Activated CD8-positive, alpha-beta memory T cell treated with anti-CD3 and anti-CD28 coated beads, Interleukin-2, amount 50 U/mL, for 4 hours (primary cell): ENCODE measurements around the gene ASAP2.

Source experiments
- DNase-seq: peaks from one replicate; pipeline ENCODE4 v3.0.0-alpha.2; 2020

Gene ASAP2

DNA sequence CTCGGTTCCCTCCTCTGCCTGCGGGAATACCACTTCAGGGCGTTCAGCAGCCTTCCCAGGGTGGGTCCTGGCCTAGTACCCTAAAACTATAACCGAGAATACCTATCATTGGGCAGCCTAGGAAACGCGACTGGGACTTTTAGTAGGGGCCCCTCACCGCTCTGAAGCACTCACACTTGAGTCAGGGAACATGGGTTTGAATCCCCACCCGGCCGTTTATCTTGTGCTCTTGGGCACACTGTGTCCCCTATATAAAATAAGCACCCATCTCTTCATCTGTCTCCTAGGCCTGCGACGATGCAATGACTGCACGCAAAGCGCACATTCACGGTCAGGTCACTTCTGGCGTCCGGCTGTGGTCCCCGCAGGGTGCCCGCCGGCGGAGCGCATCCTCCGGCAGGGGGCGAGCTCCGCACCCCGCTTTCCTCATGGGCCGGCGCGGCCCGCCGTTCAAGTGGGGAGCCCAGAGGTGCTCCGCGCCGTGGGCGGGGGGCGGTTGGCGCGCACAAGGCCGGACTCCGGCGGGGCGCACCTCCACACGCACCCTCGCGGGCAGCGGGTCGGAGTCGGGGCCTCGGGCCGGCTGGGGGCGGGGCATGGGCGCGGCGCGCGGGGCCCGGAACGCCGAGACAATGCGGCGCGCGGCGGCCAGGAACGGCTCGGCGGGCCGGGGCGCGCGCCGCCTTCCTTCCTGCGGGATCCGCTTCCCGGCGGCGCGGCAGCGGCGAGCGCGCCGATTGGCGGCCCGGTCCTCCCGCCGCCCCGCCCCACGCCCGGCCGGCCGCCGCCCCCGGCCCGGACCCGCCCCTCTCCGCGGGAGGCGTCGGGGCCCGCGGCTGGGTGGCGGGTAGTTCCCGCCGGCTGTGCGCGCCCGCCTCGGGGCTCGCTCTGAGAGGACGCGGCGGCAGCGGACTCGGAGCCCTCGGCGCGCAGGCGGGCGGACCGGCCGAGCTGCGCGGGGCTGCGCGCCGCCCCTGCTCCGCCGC lies at the start of gene ASAP2:
Gene ASAP2 (plus strand): TSS at position 850 of the 986 bp plus-strand sequence. CDS start 293 bp downstream, outside the sequence.
- DNase-seq, result peak; percentile 31

DNA sequence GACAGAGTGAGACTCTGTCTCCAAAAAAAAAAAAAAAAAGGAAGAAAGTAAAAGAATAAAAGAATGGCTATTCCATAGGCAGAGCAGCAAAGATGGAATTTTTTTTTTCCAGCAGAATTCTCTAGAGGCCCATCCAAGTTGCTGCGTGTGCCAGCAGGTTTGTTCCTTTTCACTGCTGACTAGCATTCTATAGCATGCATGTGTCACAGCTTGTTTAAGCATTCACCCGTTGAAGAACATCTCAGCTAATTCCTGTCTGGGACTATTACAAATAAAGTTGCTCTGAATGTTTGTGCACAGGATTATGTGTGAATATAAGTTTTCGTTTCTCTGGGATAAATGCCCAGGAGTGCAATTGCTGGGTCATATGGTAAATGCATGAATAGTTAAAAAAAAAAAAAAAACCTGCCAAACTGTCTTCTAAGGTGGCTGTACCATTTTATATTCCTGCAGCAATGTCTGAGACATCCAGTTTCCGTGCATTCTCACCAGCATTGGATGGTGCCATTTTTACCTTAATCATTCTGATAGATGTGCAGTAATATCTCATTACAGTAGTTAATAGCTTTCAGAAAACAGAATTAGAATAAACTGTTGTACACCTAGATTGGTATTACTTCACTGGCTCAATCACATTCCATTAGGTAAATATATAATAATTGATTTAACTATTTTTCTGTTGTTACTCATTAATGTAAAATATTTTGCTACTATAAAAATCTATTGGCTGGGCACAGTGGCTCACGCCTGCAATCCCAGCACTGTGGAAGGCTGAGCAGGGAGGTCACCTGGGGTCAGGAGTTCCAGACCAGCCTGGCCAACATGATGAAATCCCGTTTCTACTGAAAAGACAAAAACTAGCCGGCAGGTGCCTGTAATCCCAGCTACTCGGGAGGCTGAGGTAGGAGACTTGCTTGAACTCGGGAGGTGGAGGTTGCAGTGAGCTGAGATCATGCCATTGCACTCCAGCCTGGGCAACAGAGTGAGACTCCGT lies 47.5 kb upstream of the ASAP2 start:
- DNase-seq, result no peak

- no peak for DNase-seq
These were observed 45.9 kb upstream of the ASAP2 start for GRCh38 chr2:9160732-9161131.

- DNase-seq, result no peak
These were observed 43.8 kb upstream of the ASAP2 start for GRCh38 chr2:9162841-9163240.

DNA sequence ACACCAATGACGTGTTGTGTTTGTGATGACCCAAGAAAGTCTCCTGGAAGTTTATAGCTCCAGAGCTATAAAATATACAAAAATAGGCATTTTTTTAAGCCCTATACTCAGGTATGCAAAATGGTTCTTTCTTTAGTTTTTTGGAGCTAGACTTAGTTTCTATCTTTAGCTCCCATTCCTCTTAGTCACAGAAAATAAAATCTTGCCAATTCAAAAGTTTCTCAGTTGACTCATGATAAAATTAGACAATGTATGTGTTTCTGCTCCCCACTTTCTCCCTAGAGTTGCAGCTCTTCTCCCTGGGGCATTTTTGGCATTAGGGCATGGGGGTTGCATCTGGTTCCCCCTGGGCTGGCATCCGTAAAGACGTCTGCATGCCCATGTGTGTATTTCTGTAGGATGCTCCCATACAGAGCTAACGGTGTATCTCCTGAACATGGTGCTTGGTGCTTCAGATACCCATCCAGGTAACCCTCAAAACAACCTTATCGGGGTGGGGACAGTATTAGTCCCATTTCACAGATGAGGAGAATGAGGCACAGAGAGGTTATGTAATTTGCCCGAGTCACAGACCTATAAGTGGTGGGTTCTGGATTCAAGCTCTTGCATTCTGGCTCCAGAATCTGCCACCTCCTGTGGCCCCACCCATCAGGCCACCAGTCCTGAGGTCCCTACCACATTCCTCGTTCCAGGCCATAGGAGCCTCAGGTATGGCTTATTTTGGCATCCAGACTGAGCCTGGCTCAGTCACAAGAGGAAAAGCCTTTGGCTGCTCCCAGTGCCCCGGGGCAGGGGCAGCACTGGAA lies 43.1 kb upstream of the ASAP2 start:
- no peak for DNase-seq

- DNase-seq, result no peak
These were observed 42.5 kb upstream of the ASAP2 start for GRCh38 chr2:9164112-9164608.

- DNase-seq, result no peak
These were observed 41.0 kb upstream of the ASAP2 start for GRCh38 chr2:9165625-9166024.

GRCh38 chr2:9166579-9167377 lies 39.8 kb upstream of the ASAP2 start:
- no peak for DNase-seq

GRCh38 chr2:9167718-9168657 lies 38.6 kb upstream of the ASAP2 start:
- no peak for DNase-seq

DNA sequence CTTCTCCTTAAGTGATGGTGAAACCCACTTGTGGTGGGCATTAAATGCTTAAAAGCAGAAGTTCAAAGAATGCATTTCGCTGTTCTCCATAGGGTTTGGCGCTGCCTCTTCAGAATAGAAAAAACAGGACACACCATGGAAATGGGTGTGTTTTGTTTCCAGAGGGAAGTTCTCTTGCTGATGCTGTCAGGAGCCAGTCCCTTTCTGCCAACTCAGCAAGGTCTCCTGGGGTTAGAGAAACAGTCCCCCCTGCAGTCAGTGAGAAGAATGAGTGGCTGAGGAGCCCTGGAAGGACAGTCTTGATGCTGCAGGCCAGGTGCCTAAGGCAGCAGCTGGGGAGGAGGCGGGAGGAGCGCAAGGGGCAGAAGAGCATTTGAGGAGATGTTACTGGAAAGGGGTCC lies 37.8 kb upstream of the ASAP2 start:
- no peak for DNase-seq

GRCh38 chr2:9169349-9170107 lies 37.1 kb upstream of the ASAP2 start:
- no peak for DNase-seq

GRCh38 chr2:9170458-9171130 lies 36.0 kb upstream of the ASAP2 start:
- no peak for DNase-seq

- no peak for DNase-seq
These were observed 31.7 kb upstream of the ASAP2 start for GRCh38 chr2:9174771-9175437.

DNA sequence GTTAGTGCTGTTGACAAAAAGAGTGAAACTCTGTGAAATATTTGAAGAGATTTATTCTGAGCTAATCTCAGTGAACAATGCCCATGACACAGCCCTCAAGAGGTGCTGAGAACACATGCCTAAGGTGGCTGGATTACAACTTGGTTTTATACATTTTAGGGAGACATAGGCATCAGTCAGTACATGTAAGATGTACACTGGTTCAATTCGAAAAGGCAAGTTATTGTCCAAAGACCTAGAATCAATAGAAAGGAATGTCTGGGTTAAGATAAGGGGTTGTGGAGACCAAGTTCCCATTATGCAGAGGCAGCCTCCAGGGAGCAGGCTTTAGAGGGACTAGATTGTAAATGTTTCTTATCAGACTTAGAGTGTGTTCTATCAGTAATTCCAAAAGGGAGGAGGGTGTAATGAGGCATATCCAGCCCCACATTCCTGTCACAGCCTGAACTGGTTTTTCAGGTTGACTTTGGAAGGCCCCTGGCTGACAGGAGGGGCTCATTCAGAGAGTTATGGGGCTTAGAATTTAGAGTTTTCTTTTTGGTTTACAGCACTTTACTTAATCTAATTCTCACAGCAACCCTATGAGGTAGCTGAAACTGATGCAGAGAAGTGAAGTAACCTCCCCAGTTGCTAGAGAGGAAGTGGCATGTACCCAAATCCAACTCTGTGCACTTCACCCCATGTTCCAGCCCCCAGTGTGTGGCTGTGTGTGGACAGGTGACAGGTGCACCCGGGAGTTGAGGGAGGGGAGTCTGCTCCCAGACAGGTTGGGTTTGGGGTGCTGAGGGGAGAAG lies 28.3 kb upstream of the ASAP2 start:
- DNase-seq, result no peak

DNA sequence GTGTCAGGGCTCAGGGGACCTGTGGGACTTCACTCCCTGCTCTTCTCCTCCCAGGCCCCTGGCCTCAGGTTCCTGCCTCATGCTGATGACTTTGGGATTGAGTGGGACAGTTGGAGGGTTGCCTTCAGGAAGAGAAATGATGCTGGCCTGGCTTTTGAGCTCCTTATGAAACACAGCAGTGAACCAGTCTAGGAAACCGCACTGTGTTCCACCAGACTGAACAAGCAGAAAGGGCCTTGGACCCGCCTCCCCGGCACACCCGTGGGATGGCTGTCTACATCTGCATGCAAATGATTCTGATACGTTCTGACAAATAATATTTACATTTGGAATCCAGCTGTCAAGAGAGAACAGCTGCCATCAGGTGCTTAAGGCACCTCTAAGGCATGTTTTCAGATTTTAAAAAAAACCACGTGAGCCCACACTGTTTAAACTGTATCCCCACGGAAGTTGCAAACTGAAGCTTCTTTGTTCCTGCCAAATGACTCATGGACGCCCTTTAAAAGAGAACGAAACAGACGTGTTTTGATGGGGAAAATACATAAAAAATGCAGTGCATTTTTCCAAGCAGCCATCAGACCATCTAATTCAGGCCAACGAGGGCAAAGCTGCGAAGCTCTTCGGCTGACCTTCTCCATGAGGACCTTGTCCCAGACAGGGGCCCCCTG lies 27.6 kb upstream of the ASAP2 start:
- DNase-seq, result no peak

GRCh38 chr2:9179572-9180201 lies 26.9 kb upstream of the ASAP2 start:
- no peak for DNase-seq
